ENCODE data around the gene TSSK2.

GRCh38 chr22:19086896-19087295, 44.2 kb upstream of the TSSK2 start:
- no peak for TF ChIP-seq CTCF (IDR thresholded peaks at IDR 0.05; ENCODE audit: extremely low read depth in 1 of 2, insufficient read depth in 1 of 2, low read depth in 1 of 2, low read length in 2 of 2)
- no peak for TF ChIP-seq POLR2AphosphoS5 (IDR thresholded peaks at IDR 0.05; ENCODE audit: insufficient read depth, low read depth, low read length)
- TF ChIP-seq EZH2 (IDR thresholded peaks at IDR 0.05; ENCODE audit: borderline replicate concordance, low read depth, low read length, severe bottlenecking): no peak
